ENCODE results near the gene CCNT1. TPM values are rescaled to one million over a fixed set of nuclear protein-coding genes. Genes with fewer than 3 reads are reported as not detected.
A peak's percentile ranks its signal among the peaks of the same experiment; 100 is the strongest.
"Not testable (repeated sequence)": the region's sequence is repeated elsewhere in the genome, so short reads cannot be mapped to it uniquely, and the experiment has no call there.

Gene CCNT1
- total and polyA plus RNA-seq, 5 experiments from 2014 or later = 12.9 to 66.5 (median 22.6) TPM

- Mint-ChIP-seq H3K27me3 (no peaks in the 10 kb centered on the region), H3K27ac (peak overlapping the region in 9 of 10 donors; percentile 24 to 80 (median 67)), H3K9me3 (no peaks in the 10 kb centered on the region), H3K4me1 (peaks cover 19 to 69% (median 51%) of the 10 kb centered on the region in 4 donors), H3K4me3 (peak overlapping the region; percentile 27 to 97 (median 82)), H3K36me3 (peaks cover 0 to 63% (median 8%) of the 10 kb centered on the region in 3 donors)
- no peak for DNase-seq
- POLR2A ChIA-PET = interaction anchor here (0.6 to 0.7 kb wide), 2 partner anchors 37 to 174 kb away, joined by 3 read pairs; partner anchors contain the start of gene DDX23
- no peak for ATAC-seq
Measured at GRCh38 chr12:48678551-48679185, 37.8 kb downstream of the CCNT1 start.

GRCh38 chr12:48671231-48671856 is 45.2 kb downstream of the CCNT1 start:
- no peaks in the 10 kb centered on the region for H3K27me3 Mint-ChIP-seq
- ATAC-seq (no peak), DNase-seq (no peak)
- H3K36me3 Mint-ChIP-seq = peaks cover 4 to 84% (median 15%) of the 10 kb centered on the region in 3 donors
- H3K27ac Mint-ChIP-seq = peak overlapping the region in 1 of 10 donors; percentile 31
- peaks cover 4 to 23% (median 10%) of the 10 kb centered on the region in 4 donors for H3K4me1 Mint-ChIP-seq
- H3K4me3 Mint-ChIP-seq = no peak overlapping the region
- no peaks in the 10 kb centered on the region for H3K9me3 Mint-ChIP-seq
- POLR2A ChIA-PET = interaction anchor here (3.2 kb wide), 1 partner anchor 11 kb away, joined by 13 read pairs; the partner anchor contains the start of gene KANSL2

DNA sequence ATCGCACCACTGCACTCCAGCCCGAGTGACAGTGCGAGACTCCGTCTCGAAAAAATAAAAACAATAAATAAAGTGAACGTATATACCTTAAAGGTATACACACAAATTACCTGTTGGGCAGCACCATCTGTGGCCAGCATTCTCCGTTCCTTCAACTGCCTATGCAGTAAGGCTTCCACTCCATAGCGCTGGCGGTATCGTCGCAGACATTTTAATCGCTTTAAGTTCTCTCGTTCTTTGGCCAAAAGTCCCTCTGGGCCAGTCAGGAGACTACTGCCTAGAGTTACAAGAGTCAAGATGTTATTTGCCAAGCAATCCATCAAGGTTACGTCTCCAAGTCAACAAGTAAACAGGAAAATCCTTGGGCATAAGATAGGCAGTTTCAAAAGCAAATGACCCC is 47.5 kb downstream of the CCNT1 start:
- no peak overlapping the region for H3K4me3 Mint-ChIP-seq
- no peak for DNase-seq
- H3K9me3 Mint-ChIP-seq = no peaks in the 10 kb centered on the region
- no peak overlapping the region for H3K27ac Mint-ChIP-seq
- H3K36me3 Mint-ChIP-seq = peaks cover 4 to 87% (median 17%) of the 10 kb centered on the region in 3 donors
- peaks cover 2 to 16% (median 7%) of the 10 kb centered on the region in 4 donors for H3K4me1 Mint-ChIP-seq
- no peak for ATAC-seq
- POLR2A ChIA-PET = interaction anchor here (0.6 kb wide), 1 partner anchor 92 kb away, joined by 4 read pairs; no protein-coding TSS in a partner anchor
- no peaks in the 10 kb centered on the region for H3K27me3 Mint-ChIP-seq

GRCh38 chr12:48659863-48660262 is 56.6 kb downstream of the CCNT1 start:
- H3K4me1 Mint-ChIP-seq = peaks cover 0 to 8% (median 0%) of the 10 kb centered on the region in 4 donors
- POLR2A ChIA-PET = no interaction called here
- no peaks in the 10 kb centered on the region for H3K27me3 Mint-ChIP-seq
- ATAC-seq = no peak
- H3K9me3 Mint-ChIP-seq = no peaks in the 10 kb centered on the region
- H3K36me3 Mint-ChIP-seq = peaks cover 1 to 90% (median 11%) of the 10 kb centered on the region in 3 donors
- no peak overlapping the region for H3K4me3 Mint-ChIP-seq
- no peak for DNase-seq
- no peak overlapping the region for H3K27ac Mint-ChIP-seq

DNA sequence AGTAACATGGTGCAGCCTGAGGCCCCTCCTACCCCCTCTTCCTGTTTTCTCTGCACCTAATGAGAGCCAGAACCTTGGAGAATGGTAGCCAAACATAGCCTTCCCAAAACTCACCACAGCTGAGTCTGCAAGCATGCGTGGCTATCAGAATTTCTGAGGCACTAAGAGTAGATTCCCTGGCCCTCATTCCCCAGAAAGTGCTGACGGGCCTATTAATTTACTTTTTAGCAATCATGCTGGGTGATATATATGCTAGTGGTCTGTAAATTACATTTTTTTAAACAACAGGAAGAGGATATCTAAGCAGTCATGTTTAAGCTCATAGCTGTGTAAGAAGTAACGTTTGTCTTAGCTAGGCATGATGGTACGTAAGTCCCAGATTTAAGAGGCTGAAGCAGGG is 64.8 kb downstream of the CCNT1 start:
- no peak for DNase-seq
- Mint-ChIP-seq H3K9me3 (no peaks in the 10 kb centered on the region), H3K36me3 (peaks cover 6 to 76% (median 23%) of the 10 kb centered on the region in 3 donors), H3K27ac (peak overlapping the region in 8 of 10 donors; percentile 35 to 85 (median 69)), H3K4me1 (peaks cover 4 to 16% (median 8%) of the 10 kb centered on the region in 4 donors), H3K27me3 (no peaks in the 10 kb centered on the region), H3K4me3 (no peak overlapping the region)
- POLR2A ChIA-PET = no interaction called here
- peak; percentile 10 to 30 for ATAC-seq

DNA sequence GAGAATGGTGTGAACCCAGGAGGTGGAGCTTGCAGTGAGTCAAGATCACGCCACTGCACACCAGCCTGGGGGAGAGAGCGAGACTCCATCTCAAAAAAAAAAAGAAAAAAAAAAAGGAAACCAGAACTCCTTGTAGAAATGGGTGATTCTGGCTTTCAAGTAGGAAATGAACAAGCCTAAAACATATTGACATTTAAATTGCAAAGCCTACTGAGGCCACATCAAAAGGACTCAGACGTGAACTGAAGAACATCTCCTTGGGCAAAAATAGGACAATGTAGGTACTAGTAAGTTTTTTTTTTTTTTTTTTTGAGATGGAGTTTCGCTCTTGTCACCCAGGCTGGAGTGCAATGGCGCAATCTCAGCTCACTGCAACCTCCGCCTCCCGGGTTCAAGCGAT is 71.2 kb downstream of the CCNT1 start:
- not testable (repeated sequence) for H3K27me3 Mint-ChIP-seq, H3K4me3 Mint-ChIP-seq, ATAC-seq, H3K9me3 Mint-ChIP-seq, H3K27ac Mint-ChIP-seq, H3K4me1 Mint-ChIP-seq, DNase-seq
- POLR2A ChIA-PET = interaction anchor here (0.7 kb wide), 1 partner anchor 70 kb away, joined by 3 read pairs; no protein-coding TSS in a partner anchor
- H3K36me3 Mint-ChIP-seq = peaks cover 0 to 46% (median 15%) of the 10 kb centered on the region in 3 donors

- Mint-ChIP-seq H3K36me3 (peaks cover 4 to 32% (median 17%) of the 10 kb centered on the region in 3 donors), H3K4me1 (peaks cover 0 to 5% (median 1%) of the 10 kb centered on the region in 4 donors), H3K9me3 (peaks cover 0 to 21% (median 3%) of the 10 kb centered on the region in 9 donors), H3K4me3 (no peak overlapping the region), H3K27me3 (no peaks in the 10 kb centered on the region), H3K27ac (no peak overlapping the region)
- DNase-seq (no peak), ATAC-seq (no peak)
- POLR2A ChIA-PET = no interaction called here
Measured at GRCh38 chr12:48643011-48643410, 73.5 kb downstream of the CCNT1 start.

GRCh38 chr12:48641752-48642555 is 74.6 kb downstream of the CCNT1 start:
- DNase-seq, POLR2A ChIA-PET, H3K4me1 Mint-ChIP-seq, ATAC-seq, H3K4me3 Mint-ChIP-seq, H3K27ac Mint-ChIP-seq, H3K27me3 Mint-ChIP-seq: not testable (repeated sequence)
- Mint-ChIP-seq H3K9me3 (peaks cover 0 to 21% (median 3%) of the 10 kb centered on the region in 9 donors), H3K36me3 (peaks cover 4 to 28% (median 17%) of the 10 kb centered on the region in 3 donors)

DNA sequence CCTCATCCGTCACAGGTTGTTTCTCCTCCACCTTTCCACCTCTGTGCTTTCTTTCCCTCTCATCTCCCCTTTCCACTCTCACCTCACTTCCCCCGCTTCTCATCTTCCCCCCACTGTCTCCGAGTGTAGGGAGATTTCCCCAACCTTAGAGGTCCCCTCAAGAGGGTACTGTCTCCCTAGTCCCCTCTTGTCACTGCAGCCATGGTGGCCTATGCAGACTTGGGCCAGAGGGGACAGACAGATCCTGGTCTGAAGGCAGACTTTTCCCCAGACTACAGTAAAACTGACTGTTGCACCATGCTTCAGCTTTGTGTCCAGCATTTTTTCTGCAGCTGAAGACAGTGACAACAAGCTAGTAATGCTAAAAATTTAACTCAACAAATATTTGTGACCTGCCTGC is 75.7 kb downstream of the CCNT1 start:
- no peak for ATAC-seq
- H3K4me3 Mint-ChIP-seq = no peak overlapping the region

GRCh38 chr12:48640428-48640827 is 76.1 kb downstream of the CCNT1 start:
- DNase-seq (no peak), ATAC-seq (no peak)
- Mint-ChIP-seq H3K36me3 (peaks cover 4 to 22% (median 16%) of the 10 kb centered on the region in 3 donors), H3K9me3 (peaks cover 0 to 21% (median 3%) of the 10 kb centered on the region in 9 donors), H3K27ac (no peak overlapping the region), H3K4me1 (no peaks in the 10 kb centered on the region), H3K27me3 (no peaks in the 10 kb centered on the region), H3K4me3 (no peak overlapping the region)
- POLR2A ChIA-PET = no interaction called here

More for the DNA sequence above, 75.7 kb downstream of the CCNT1 start:
- no peak for DNase-seq
- peaks cover 4 to 22% (median 16%) of the 10 kb centered on the region in 3 donors for H3K36me3 Mint-ChIP-seq
- POLR2A ChIA-PET = no interaction called here
- H3K4me1 Mint-ChIP-seq = no peaks in the 10 kb centered on the region
- H3K27me3 Mint-ChIP-seq = no peaks in the 10 kb centered on the region
- no peak overlapping the region for H3K27ac Mint-ChIP-seq
- H3K9me3 Mint-ChIP-seq = peaks cover 0 to 21% (median 3%) of the 10 kb centered on the region in 9 donors

All from naive thymus-derived CD8-positive, alpha-beta T cell (primary cell).